ENCODE results near the gene NUFIP1.
"Not testable (repeated sequence)": the region's sequence is repeated elsewhere in the genome, so short reads cannot be mapped to it uniquely, and the experiment has no call there.

Gene NUFIP1

DNA sequence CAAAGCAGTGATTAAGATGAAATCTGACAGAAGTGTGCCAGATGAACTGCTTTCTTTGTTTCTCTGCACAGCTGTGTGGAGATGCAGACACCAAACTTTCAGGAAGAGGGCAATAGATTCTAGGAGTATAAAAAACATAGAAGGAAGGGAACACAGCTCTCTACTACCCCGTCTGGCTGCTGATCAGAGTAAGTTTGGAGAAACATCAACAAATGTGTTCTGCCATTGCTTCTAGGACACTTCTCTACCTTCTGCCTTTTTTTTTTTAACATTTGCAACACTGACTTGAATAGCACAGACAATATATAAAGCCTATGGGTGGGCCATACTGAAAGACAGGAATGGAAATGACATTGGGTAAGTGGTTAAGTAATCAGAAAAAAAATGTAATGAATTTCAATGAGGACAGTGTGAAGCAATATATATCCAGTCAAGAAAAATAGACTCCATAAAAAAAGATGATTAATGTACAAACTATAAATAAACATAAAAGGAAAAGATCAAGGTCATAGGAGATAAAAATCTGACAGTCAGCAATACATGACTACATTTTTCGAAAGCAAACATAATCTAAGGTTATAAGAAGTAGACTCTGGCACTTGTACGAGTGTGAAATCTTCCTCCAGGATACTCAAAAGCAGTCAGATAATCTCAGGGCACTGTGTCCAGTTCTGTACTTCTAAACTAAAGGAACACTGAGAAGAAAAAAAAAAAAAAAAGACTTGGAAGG lies 21.4 kb downstream of the NUFIP1 start:
- no peak overlapping the region for H3K9ac ChIP-seq (ENCODE audit: low read depth, low read length)
- H3K36me3 ChIP-seq (ENCODE audit: insufficient read depth, low read depth, low read length): peaks cover 51% of the 10 kb centered on the region
- H3K4me3 ChIP-seq (ENCODE audit: low read length): no peak overlapping the region
- no peaks in the 10 kb centered on the region for H3K27me3 ChIP-seq (ENCODE audit: insufficient read depth, low read length)
- H3K4me1 ChIP-seq (ENCODE audit: insufficient read depth, low read length): peaks cover 4% of the 10 kb centered on the region; the same call in 1 of the 2 replicates
- peaks cover 14% of the 10 kb centered on the region for H3K9me3 ChIP-seq (ENCODE audit: insufficient read depth, low read depth, low read length)
- no peak overlapping the region for H3K27ac ChIP-seq (ENCODE audit: low read length)

DNA sequence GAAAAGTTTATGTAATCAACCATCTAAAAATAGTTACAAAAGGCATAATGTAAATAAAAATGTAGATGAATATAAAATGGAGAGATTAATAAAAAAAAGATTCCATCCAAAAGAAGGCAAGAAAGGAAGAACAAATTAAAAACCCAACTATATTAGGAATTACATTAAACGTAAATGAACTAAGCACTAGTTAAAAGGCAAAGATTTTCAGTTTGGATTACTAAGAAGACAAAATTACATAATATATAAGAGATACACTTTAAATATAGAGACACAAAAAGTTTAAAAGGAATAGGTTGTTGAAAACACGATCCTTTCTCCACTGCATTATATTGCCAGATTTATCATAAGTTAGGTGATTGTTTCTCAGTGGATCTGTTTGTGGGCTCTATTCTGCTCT lies 27.3 kb downstream of the NUFIP1 start:
- no peak overlapping the region for H3K9ac ChIP-seq (ENCODE audit: low read depth, low read length)
- no peak overlapping the region for H3K4me3 ChIP-seq (ENCODE audit: low read length)
- H3K27me3 ChIP-seq (ENCODE audit: insufficient read depth, low read length): no peaks in the 10 kb centered on the region
- no peak overlapping the region for H3K27ac ChIP-seq (ENCODE audit: low read length)
- H3K4me1 ChIP-seq (ENCODE audit: insufficient read depth, low read length): no peaks in the 10 kb centered on the region
- peaks cover 73% of the 10 kb centered on the region for H3K36me3 ChIP-seq (ENCODE audit: insufficient read depth, low read depth, low read length)
- H3K9me3 ChIP-seq (ENCODE audit: insufficient read depth, low read depth, low read length): peaks cover 25% of the 10 kb centered on the region

DNA sequence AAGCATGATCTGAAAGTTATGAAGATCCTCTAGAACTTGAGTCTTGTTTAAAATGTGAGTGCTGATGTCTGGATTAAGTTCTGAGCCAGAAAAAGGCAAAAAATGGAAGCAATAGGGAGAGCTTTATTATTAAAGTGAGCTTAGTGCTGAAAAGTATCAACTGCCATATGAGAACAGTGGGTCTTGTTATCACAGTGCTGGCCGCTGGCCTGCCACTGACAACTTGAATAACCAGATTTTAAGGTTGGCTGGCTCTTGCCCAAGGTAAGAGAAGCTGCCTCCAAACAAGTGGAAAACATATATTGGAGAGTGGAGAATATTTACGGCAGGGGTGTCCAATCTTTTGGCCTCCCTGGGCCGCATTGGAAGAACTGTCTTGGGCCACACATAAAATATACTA lies 33.9 kb downstream of the NUFIP1 start:
- H3K4me3 ChIP-seq (ENCODE audit: low read length): no peak overlapping the region
- H3K4me1 ChIP-seq (ENCODE audit: insufficient read depth, low read length): no peaks in the 10 kb centered on the region
- no peaks in the 10 kb centered on the region for H3K27me3 ChIP-seq (ENCODE audit: insufficient read depth, low read length)
- no peaks in the 10 kb centered on the region for H3K9me3 ChIP-seq (ENCODE audit: insufficient read depth, low read depth, low read length)
- peaks cover 42% of the 10 kb centered on the region for H3K36me3 ChIP-seq (ENCODE audit: insufficient read depth, low read depth, low read length)
- H3K27ac ChIP-seq (ENCODE audit: low read length): no peak overlapping the region
- no peak overlapping the region for H3K9ac ChIP-seq (ENCODE audit: low read depth, low read length)

DNA sequence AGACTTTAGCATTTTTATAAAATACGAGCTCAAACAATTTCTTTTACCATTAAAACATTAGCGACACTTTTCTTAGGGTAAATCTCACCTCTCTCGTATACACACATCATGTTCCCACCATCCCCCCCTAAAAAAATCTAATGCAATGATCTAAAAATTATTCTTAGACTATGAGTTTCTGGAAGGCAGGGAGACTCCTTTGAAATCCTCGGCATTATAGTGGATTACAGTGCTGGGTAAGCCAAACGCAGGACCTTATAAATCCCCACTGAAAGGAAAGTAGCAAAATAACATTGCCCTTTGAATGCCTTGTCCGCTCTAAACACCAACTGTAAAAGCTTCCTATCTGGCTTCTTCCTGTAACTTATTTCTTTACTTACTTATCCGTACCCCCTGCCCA lies 35.0 kb downstream of the NUFIP1 start:
- Histone ChIP-seq H3K4me3 (ENCODE audit: low read length) (no peak overlapping the region), H3K27me3 (ENCODE audit: insufficient read depth, low read length) (no peaks in the 10 kb centered on the region), H3K36me3 (ENCODE audit: insufficient read depth, low read depth, low read length) (peaks cover 44% of the 10 kb centered on the region), H3K9ac (ENCODE audit: low read depth, low read length) (no peak overlapping the region), H3K4me1 (ENCODE audit: insufficient read depth, low read length) (no peaks in the 10 kb centered on the region), H3K27ac (ENCODE audit: low read length) (no peak overlapping the region), H3K9me3 (ENCODE audit: insufficient read depth, low read depth, low read length) (no peaks in the 10 kb centered on the region)

DNA sequence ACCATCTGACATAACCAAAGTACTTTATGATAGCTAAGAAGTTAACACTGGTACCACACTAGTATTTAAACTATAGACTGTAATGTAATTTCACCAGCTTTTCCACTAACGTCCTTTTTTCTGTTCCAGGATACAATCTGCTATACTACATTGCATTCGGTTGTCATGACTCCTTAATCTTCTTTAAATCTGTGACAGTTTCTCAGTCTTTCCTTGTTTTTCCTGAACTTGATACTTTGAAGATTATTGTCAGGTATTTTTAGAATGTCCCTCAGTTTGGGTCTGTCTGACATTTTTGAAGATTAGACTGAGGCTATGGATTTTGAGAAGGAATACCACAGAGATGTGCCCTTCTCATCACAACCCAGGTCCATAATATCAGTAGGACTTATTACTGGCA lies 36.6 kb downstream of the NUFIP1 start:
- H3K27me3 ChIP-seq (ENCODE audit: insufficient read depth, low read length): no peaks in the 10 kb centered on the region
- no peak overlapping the region for H3K27ac ChIP-seq (ENCODE audit: low read length)
- no peaks in the 10 kb centered on the region for H3K9me3 ChIP-seq (ENCODE audit: insufficient read depth, low read depth, low read length)
- H3K4me1 ChIP-seq (ENCODE audit: insufficient read depth, low read length): no peaks in the 10 kb centered on the region
- peaks cover 36% of the 10 kb centered on the region for H3K36me3 ChIP-seq (ENCODE audit: insufficient read depth, low read depth, low read length)
- no peak overlapping the region for H3K4me3 ChIP-seq (ENCODE audit: low read length)
- no peak overlapping the region for H3K9ac ChIP-seq (ENCODE audit: low read depth, low read length)

GRCh38 chr13:44951184-44951583 lies 38.1 kb downstream of the NUFIP1 start:
- H3K4me3 ChIP-seq (ENCODE audit: low read length): no peak overlapping the region

GRCh38 chr13:44943411-44943810 lies 45.9 kb downstream of the NUFIP1 start:
- not testable (repeated sequence) for H3K9ac ChIP-seq (ENCODE audit: low read depth, low read length); H3K9me3 ChIP-seq (ENCODE audit: insufficient read depth, low read depth, low read length); H3K27ac ChIP-seq (ENCODE audit: low read length); H3K27me3 ChIP-seq (ENCODE audit: insufficient read depth, low read length); H3K4me3 ChIP-seq (ENCODE audit: low read length); H3K4me1 ChIP-seq (ENCODE audit: insufficient read depth, low read length)
- H3K36me3 ChIP-seq (ENCODE audit: insufficient read depth, low read depth, low read length): peaks cover 36% of the 10 kb centered on the region

More at GRCh38 chr13:44951184-44951583, 38.1 kb downstream of the NUFIP1 start:
- peaks cover 38% of the 10 kb centered on the region for H3K36me3 ChIP-seq (ENCODE audit: insufficient read depth, low read depth, low read length)
- H3K27me3 ChIP-seq (ENCODE audit: insufficient read depth, low read length): no peaks in the 10 kb centered on the region
- H3K9ac ChIP-seq (ENCODE audit: low read depth, low read length): no peak overlapping the region
- H3K9me3 ChIP-seq (ENCODE audit: insufficient read depth, low read depth, low read length): no peaks in the 10 kb centered on the region
- H3K27ac ChIP-seq (ENCODE audit: low read length): no peak overlapping the region
- H3K4me1 ChIP-seq (ENCODE audit: insufficient read depth, low read length): no peaks in the 10 kb centered on the region

- H3K36me3 ChIP-seq (ENCODE audit: insufficient read depth, low read depth, low read length): peaks cover 28% of the 10 kb centered on the region; the same call in 1 of the 2 replicates
- no peaks in the 10 kb centered on the region for H3K27me3 ChIP-seq (ENCODE audit: insufficient read depth, low read length)
- H3K9me3 ChIP-seq (ENCODE audit: insufficient read depth, low read depth, low read length): no peaks in the 10 kb centered on the region
Observed at GRCh38 chr13:44938854-44939253, 50.4 kb downstream of the NUFIP1 start.

GRCh38 chr13:44936246-44936645 lies 53.0 kb downstream of the NUFIP1 start:
- peaks cover 5% of the 10 kb centered on the region; the same call in 1 of the 2 replicates for H3K36me3 ChIP-seq (ENCODE audit: insufficient read depth, low read depth, low read length)
- H3K27ac ChIP-seq (ENCODE audit: low read length): no peak overlapping the region
- H3K27me3 ChIP-seq (ENCODE audit: insufficient read depth, low read length): no peaks in the 10 kb centered on the region
- no peak overlapping the region for H3K9ac ChIP-seq (ENCODE audit: low read depth, low read length)
- peaks cover 2% of the 10 kb centered on the region for H3K4me1 ChIP-seq (ENCODE audit: insufficient read depth, low read length)
- no peaks in the 10 kb centered on the region for H3K9me3 ChIP-seq (ENCODE audit: insufficient read depth, low read depth, low read length)
- H3K4me3 ChIP-seq (ENCODE audit: low read length): no peak overlapping the region

More at GRCh38 chr13:44938854-44939253, 50.4 kb downstream of the NUFIP1 start:
- Histone ChIP-seq H3K4me1 (ENCODE audit: insufficient read depth, low read length) (no peaks in the 10 kb centered on the region; the same call in 1 of the 2 replicates), H3K9ac (ENCODE audit: low read depth, low read length) (no peak overlapping the region), H3K27ac (ENCODE audit: low read length) (no peak overlapping the region), H3K4me3 (ENCODE audit: low read length) (no peak overlapping the region)

GRCh38 chr13:44934724-44935123 lies 54.5 kb downstream of the NUFIP1 start:
- H3K27me3 ChIP-seq (ENCODE audit: insufficient read depth, low read length): no peaks in the 10 kb centered on the region
- H3K9me3 ChIP-seq (ENCODE audit: insufficient read depth, low read depth, low read length): no peaks in the 10 kb centered on the region
- H3K27ac ChIP-seq (ENCODE audit: low read length): no peak overlapping the region
- H3K4me3 ChIP-seq (ENCODE audit: low read length): no peak overlapping the region
- no peak overlapping the region for H3K9ac ChIP-seq (ENCODE audit: low read depth, low read length)
- H3K36me3 ChIP-seq (ENCODE audit: insufficient read depth, low read depth, low read length): no peaks in the 10 kb centered on the region
- peaks cover 6% of the 10 kb centered on the region for H3K4me1 ChIP-seq (ENCODE audit: insufficient read depth, low read length)

GRCh38 chr13:44932850-44933251 lies 56.4 kb downstream of the NUFIP1 start:
- Histone ChIP-seq H3K4me3 (ENCODE audit: low read length) (no peak overlapping the region), H3K36me3 (ENCODE audit: insufficient read depth, low read depth, low read length) (no peaks in the 10 kb centered on the region), H3K9me3 (ENCODE audit: insufficient read depth, low read depth, low read length) (no peaks in the 10 kb centered on the region), H3K4me1 (ENCODE audit: insufficient read depth, low read length) (peaks cover 6% of the 10 kb centered on the region), H3K27me3 (ENCODE audit: insufficient read depth, low read length) (no peaks in the 10 kb centered on the region), H3K9ac (ENCODE audit: low read depth, low read length) (no peak overlapping the region), H3K27ac (ENCODE audit: low read length) (no peak overlapping the region)

DNA sequence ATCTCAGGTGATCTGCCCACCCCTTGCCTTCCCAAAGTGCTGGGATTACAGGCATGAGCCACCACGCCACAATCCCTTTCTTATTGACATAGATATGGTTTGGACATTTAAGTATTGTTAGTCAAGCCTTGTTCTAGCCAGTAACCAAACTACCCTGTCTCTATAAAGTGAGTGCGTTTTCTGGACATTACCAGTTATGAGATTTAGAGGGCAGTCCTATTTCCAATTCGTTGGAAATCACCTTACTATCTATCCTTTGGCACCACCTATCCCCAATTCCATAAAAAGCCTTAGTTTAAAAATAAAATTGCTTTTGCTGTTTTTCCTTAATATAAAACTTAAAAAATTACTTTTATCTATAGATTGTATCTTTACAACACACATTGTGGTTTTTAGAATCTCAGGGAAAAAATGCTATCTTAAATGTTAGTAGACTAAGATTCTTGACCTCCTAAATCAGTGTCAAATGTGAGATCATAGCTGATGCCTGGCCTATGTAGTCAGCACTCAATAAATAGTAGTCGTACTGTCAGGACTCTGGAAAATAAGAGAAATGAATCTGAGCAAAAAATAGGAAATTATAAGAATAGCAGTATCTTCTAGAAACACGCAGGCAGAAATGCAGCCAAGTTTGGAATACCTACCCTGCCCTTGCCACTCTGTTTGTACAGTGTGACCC lies 57.0 kb downstream of the NUFIP1 start:
- Histone ChIP-seq H3K4me3 (ENCODE audit: low read length) (no peak overlapping the region), H3K36me3 (ENCODE audit: insufficient read depth, low read depth, low read length) (no peaks in the 10 kb centered on the region), H3K9me3 (ENCODE audit: insufficient read depth, low read depth, low read length) (no peaks in the 10 kb centered on the region), H3K27me3 (ENCODE audit: insufficient read depth, low read length) (no peaks in the 10 kb centered on the region), H3K27ac (ENCODE audit: low read length) (no peak overlapping the region), H3K4me1 (ENCODE audit: insufficient read depth, low read length) (peaks cover 6% of the 10 kb centered on the region), H3K9ac (ENCODE audit: low read depth, low read length) (no peak overlapping the region)
